Brain pericyte (primary cell): ENCODE data around the gene CCND1.

Experiments used
- DNase-seq: peaks from one replicate; pipeline ENCODE4 v3.0.0-alpha.2; 2012; ENCODE audit warnings: low read depth, low spot score

CCND1 gene

DNA sequence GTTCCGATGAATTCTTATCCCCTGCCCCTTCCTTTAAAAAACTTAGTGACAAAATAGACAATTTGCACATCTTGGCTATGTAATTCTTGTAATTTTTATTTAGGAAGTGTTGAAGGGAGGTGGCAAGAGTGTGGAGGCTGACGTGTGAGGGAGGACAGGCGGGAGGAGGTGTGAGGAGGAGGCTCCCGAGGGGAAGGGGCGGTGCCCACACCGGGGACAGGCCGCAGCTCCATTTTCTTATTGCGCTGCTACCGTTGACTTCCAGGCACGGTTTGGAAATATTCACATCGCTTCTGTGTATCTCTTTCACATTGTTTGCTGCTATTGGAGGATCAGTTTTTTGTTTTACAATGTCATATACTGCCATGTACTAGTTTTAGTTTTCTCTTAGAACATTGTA lies 12.0 kb downstream of the CCND1 start:
- DNase-seq: no peak

DNA sequence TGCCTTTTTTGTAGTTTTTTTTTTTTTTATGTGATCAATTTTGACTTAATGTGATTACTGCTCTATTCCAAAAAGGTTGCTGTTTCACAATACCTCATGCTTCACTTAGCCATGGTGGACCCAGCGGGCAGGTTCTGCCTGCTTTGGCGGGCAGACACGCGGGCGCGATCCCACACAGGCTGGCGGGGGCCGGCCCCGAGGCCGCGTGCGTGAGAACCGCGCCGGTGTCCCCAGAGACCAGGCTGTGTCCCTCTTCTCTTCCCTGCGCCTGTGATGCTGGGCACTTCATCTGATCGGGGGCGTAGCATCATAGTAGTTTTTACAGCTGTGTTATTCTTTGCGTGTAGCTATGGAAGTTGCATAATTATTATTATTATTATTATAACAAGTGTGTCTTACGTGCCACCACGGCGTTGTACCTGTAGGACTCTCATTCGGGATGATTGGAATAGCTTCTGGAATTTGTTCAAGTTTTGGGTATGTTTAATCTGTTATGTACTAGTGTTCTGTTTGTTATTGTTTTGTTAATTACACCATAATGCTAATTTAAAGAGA lies 12.5 kb downstream of the CCND1 start:
- no peak for DNase-seq

DNA sequence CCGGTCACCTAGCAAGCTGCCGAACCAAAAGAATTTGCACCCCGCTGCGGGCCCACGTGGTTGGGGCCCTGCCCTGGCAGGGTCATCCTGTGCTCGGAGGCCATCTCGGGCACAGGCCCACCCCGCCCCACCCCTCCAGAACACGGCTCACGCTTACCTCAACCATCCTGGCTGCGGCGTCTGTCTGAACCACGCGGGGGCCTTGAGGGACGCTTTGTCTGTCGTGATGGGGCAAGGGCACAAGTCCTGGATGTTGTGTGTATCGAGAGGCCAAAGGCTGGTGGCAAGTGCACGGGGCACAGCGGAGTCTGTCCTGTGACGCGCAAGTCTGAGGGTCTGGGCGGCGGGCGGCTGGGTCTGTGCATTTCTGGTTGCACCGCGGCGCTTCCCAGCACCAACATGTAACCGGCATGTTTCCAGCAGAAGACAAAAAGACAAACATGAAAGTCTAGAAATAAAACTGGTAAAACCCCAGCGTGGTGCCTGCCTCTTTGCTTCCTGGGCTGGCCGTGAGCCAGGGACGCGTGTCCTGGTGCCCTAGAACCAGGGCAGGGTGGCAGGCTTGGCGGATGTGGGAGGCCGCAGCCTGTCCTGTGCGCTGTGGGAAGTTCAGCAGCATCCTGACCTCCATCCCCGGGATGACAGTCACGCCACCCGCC lies 13.2 kb downstream of the CCND1 start:
- no peak for DNase-seq

DNA sequence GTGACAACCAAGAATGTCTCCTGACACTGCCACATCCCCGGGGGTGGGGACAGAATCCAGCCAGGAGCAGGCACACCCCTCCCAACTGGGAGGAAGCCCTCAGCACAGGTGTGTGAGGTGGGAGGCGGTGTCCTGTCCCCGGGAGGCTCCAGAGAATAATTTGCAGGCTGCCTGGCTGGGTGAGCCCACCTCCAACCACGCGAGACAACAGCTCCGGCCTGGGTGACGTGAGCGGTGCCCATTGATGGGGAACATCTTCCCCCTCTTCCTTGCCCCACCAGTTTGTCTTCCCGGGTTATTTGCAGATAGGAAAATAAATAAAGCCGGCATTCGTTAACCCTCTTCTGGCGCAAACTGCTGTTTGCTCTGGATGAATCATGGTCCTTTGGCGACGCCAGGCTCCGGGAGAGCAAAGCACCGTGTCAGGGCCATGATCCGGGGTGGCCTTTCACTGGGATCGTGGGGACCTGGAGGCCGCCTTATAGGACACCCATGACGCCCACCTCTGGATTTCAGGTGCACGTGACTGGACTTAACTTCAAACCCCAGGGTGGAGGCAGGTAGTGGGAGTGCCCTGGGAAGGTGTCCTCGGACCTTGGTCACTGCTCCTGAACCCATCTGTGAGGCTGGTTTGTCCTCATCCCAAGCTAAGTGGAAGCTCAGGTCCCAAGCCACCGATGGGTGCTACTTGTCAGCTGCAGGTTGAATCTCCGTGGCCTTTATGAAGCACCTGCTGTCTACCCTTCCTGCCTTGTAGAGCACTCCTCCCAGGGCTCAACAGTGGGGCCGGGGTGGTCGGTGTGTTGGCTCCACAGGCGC lies 13.9 kb downstream of the CCND1 start:
- DNase-seq: no peak

DNA sequence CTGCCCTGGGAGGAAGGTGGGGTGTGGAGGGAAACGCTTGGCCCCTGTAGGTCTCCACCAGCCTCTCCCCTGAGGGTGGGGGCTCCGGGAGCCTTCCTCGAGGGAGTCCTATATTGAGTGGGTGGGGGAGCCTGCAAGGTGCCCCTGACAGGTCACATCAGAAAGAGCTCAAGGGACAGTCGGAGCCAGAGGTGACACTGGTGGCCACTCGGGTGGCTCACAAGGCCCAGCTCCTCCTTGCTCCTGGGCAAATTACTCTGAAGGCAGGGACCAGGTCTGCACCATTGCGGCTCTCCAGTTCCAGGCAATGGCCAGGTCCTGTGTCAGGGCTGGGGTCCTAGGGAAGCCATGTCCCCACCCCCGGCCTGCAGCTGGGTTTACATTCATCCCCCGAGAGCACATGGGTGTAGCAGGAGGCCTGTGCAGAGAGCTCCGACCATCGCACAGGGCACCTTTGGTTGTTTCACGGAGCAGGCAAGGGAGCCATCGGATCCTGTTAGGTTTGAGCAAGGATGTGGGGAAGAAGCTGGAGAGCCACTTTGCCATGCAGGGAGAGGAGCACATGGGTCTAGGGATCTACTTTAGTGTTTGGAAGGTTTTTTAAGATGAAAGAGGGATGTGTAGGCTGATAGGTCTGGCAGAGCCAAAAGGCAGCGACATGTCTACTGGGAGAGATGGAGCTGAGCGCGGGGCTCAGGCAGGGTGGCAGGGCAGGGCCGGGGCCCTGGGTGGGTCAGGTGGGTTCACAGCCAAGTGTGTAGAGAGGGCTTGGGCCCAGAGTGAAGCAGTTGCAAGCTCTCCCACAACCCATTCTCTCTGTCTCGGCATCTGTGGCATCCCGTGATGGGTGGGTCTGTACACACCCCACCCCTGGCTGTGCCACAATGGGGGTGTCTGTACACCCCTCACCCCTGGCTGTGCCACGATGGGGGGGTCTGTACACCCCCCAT lies 14.8 kb downstream of the CCND1 start:
- DNase-seq: no peak

DNA sequence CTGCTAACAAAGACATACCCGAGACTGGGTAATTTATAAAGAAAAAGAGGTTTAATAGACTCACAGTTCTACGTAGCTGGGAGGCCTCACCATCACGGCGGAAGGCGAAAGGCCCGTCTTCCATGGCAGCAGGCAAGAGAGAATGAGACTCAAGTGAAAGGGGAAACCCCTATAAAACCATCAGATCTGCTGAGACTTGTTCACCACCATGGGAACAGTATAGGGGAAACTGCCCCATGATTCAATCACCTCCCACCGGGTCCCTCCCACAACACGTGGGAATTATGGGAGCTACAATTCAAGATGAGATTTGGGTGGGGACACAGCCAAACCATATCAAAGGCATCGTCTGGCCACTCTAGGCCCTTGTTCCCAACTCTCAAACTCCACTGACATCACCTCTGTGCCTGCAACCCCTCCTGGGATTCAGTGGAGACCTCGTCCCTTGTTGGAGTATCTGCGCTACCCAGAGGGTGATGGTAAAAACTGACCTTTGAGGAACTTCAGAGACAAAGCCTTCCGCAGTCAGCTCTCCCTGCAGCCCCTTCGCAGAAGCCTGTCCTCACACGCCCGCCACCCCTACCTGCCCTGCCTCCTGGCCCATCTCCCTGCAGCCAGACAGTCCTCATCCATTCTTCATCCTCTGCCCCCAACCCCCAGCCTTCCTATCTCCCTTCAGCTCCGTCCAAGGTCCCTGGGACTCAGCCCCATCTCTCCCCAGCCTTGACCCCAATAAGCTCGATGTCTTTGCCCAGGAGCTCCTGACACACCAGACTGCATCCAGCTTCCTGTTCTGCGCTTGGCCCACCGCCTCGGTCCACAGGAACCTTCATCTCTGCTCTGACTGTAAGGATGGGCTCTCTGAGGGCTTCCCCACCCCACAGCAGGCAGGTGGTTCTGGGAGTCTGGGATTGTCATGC lies 15.8 kb downstream of the CCND1 start:
- no peak for DNase-seq

DNA sequence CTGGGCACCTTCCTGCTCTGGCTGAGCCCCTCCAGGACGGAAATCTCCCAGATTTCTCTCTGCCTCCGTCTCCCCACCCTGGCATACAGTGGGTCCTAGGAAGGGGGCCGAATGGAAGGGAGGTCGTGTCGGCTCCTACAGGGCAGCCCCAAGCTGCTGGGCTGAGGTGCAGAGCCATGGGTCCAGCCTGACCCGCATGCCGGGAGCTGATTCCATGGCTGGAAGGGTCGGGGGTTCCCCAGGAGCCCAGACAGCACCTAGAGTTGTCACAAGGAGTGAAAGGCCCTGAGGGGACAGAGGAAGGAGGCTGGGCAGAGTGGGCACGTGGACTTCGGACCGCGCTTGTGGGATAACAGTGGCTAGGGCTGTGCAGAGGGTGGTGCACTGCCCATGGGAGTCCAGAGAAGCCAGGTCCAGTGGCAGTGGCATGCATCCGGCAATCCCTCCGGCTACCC lies 16.5 kb downstream of the CCND1 start:
- no peak for DNase-seq

DNA sequence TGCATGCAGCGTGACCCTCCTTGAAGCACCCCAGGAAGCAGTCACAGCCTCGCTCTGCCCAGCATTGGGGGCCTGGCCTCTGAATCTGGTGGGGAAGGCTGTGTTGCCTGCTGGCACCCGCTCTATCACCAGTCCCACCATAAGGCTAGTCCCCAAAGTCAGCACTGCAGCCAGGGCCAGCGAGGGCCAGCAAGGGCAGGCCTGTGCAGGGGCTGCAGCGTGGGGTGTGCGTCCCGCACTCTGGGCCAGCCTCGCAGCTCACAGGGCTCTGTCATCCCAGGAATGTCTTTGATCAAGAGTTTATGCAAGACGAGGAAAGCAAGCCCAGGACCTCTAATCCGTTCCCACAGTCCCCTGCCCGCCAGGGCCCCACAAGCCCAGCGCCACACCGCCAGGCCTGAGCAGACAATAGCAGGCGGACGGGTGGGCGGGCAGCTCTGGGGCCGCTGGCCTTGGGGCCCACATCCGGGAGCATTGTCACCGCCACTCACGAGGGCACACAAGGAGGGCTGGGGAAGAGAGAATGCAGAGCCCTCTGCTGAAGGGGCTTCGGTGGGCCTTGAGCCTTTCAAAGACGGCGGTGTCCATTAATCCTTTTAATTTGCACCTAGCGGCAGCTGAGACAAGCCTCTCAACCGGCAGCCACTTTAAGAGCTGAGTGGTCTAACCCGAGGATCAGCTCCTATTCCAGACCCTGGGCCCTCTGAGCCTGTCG lies 17.1 kb downstream of the CCND1 start:
- DNase-seq: no peak

DNA sequence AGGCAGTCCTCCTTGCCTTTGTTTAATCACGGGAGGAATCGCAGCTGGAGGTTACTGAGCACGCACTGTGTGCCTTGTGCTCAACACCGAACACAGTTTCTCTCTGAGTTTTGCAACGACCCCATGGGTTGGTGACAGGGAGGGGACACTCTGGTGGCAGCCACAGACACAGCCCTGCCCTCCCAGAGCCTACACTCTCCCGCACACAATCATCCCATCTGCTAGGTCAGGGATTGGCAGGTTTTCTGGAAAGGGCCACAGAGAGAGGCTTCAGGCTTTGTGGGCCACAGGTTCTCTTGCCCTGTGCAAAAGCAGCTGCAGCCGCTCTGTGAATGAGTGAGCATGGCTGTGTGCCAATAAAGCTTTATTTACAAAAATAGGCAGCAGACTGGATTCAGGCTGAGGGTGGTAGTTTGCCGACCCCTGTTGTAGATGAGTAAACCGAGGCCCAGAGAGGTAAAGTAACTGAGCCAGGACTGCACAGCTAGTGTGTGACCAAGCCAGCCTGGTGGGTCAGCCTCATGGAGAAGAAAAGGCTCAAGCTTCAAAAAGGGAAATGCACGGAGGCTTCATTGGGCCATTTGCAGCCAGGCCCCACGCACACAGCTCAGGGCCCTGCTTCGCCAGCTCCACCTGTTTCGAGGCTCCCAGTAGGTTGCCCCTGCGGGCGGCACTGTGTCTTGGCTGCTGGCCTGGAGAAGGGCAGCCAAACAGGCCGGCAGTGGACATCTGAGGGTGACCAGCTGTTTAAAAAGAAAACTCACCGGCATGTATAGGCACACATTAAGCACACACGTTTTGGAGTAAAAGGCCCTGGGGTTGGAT lies 17.9 kb downstream of the CCND1 start:
- no peak for DNase-seq

DNA sequence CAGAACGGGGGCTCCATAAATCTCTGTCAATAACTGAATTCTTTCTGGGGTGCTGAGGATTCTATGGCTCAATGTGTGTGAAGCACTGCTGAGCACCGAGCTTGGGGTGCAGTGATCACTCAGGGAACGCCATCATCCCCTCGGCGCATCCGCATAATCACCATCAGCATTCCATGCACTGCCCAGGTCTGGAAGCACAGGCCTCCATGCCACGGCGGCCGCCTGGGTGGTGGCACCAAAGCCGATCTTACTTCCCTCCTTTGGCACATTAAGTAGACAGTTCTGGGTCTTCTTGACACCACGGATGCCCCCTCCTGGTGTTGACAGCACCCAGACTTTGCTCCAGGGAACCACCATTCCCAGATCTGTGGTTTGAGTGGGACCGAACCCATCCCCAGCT lies 18.6 kb downstream of the CCND1 start:
- no peak for DNase-seq

DNA sequence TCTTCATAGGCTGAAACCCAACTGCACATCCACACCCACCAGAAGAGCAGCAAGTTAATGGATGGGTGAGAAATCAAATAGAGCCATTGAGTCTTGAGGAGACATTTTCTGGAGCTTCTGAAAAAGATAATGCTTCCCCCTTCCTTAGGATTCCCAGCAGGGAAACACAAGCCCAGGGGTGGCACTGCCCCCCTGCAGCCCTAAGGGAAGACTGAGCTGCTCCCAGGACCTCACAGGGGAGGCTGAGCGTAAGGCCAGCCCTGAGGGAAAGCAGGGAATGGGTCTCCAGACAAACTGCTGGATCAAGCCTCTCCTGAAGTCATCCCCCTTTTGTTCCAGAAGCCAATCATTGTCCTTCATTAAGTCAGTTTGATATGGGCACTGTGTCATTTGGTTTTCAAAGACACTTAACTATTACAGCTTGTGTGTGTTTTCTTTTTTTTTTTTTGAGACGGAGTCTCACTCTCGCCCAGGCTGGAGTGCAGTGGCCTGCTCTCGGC lies 19.1 kb downstream of the CCND1 start:
- DNase-seq: no peak

DNA sequence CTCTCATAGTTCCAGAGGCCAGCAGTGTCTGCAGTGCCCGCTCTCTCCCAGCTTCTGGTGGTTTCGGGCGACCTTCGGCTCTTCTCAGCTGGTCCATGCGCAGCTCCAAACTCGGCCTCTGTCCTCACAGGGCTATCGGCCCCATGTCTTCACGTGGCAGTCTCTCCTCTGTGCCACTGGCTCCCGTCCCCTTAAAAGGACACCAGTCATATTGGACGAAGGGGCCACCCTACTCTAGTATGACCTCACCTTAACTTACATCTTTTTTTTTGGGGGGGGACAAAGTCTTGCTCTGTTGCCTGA lies 20.4 kb downstream of the CCND1 start:
- no peak for DNase-seq

DNA sequence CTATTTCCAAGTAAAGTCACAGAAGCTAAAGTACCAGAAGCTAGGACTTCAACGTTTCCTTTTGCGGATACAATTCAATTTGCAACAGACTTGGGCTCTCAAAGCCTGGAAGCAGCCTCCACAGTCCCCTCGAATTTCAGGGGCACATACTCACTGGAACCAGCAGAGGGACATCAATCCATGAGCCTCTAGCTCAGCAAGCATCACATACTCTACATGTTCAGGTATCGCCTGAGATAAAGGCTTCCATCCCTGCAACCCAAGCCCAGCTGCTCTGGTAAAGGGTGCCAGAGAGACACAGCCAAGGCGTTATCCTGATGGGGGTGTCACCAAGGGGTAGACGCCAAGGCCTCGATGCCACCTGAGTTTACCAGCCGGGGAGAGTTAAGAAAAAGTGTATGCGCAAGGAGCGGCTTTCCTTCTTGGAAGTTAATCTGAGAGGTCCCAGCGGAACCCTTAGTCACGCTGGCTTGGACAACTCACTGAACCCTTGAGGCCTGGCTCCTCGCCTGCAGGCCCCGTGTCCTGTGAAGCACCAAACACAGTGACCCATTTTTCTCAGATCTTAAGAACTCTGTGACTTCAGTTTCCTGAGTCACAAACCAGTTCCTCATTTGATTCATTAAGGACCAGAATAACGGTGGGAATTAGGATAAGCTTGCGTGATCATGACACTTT lies 21.2 kb downstream of the CCND1 start:
- no peak for DNase-seq

DNA sequence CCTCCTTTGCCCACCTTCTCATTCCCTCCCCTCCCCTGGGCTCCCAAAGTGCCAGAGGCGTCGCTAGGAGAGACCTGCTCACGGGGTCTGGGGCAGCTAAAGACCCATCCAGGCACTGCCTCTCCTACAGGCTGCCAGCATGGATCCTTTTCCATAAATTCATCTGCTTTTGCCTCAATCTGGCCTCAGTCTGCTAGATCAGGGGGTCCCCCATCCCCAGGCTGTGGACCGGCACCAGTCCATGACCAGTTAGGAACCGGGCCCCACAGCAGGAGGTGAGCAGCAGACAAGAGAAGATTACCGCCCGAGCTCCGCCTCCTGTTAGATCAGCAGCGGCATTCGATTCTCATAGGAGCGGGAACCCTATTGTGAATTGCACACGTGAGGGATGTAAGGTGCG lies 21.9 kb downstream of the CCND1 start:
- no peak for DNase-seq

DNA sequence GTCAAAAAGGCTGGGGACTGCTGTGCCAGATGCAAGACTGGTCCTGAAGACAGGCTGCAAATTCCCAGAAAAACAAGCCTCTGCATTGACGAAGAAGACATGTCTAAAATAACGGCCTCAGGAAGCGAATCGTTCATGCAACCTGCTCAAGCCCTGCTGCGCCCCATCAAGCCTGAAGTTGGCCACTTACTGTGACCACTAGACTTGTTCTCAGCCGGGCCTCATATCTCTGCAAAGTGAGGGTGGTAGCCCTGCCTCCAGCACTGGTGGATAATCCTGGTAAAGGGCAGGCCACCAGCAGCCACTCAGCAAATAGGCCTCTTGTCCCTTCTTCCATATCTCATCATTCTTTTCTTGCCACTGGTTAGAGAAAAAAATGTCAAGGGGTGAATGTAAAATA lies 22.4 kb downstream of the CCND1 start:
- no peak for DNase-seq

DNA sequence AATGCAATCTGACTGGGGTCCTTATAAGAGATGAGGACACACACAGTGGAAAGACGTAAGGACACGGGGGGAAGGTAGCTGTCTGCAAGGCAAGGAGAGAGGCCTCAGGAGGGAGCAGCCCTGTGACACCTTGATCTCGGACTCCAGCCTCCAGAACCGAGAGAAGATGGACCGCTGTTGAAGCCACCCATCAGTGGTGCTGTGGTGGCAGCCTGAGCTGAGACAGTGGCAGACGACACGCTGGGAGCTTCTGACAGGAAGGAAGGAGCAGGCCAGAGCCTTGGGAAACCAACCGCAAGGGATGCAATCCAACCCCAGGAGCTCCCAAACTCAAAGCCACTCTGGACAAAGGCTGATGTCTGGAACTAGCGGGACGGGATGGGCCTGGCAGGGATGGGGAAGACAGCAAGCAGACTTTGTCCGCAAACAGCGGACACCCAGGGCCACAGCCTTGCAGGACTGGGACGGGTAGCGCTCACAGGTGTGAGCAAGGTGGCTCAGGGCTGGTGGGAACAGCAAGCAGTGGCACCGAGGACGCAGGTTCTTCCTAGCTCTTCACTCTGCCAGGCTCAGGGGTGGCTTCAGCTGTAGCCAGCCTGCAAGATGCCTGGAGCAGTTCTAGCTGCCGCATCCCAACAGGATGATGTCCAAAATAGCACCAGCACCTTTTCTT lies 23.3 kb downstream of the CCND1 start:
- DNase-seq: no peak

DNA sequence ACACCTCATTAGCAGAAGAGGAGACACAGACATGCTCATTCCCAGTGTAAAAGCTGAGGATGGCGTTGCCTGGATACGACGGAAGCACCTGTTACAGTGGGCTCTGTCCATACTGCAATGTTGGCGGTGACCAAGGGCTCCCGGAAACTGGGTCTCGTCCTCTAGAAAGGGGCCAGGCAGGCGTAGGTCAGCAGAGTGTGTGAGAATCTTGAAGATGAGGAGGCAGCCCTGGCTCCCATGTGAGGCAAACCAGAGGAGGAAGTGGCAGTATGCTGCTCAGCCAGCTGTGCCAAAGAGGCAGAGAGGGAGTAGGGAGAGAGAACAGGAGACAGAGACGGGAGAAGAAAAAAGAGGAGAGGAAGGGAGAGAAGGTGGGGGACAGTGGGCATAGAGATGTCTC lies 23.9 kb downstream of the CCND1 start:
- DNase-seq: no peak

DNA sequence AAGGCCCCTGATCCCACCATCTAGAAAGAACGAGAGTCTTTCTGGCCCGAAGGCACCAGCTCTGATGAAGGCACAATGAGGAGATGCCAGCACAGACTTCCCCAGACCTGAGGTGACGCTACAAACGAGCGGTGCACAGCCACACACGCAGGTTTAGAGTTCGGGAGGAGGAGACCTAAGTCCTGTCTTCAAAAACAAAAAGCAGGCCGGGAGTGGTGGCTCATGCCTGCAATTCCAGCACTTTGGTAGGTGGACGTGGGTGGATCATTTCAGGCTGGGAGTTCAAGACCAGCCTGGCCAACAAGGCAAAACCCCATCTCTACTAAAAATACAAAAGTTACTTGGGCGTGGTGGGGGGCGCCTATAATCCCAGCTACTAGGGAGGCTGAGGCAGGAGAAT lies 24.7 kb downstream of the CCND1 start:
- no peak for DNase-seq
